IMR-90 (cell line): Measurements from ENCODE around the gene PSTK.

ENCODE experiments used
- BHLHE40 ChIP-seq: fragments of 150-350 bp; IDR thresholded peaks from 2 replicates; pipeline ENCODE4 v1.6.1; 2016; ENCODE audit warnings: mild to moderate bottlenecking, low read depth, low read length
- CEBPB ChIP-seq: IDR thresholded peaks from 2 replicates; pipeline ENCODE4 v1.6.1; 2012; ENCODE audit warnings: low read depth, low read length, improper control_type of control experiment
- CTCF ChIP-seq: conservative IDR thresholded peaks from 2 replicates; pipeline ENCODE4 v1.5.1; 2012; ENCODE audit warnings: mild to moderate bottlenecking, low read depth, low read length, improper control_type of control experiment
- FOS ChIP-seq: fragments of 150-350 bp; IDR thresholded peaks from 2 replicates; pipeline ENCODE4 v1.6.1; 2016; ENCODE audit warnings: low read depth, low read length
- MAFK ChIP-seq: IDR thresholded peaks from 2 replicates; pipeline ENCODE4 v1.6.1; 2012; ENCODE audit warnings: low read depth, low read length, improper control_type of control experiment
- MXI1 ChIP-seq: IDR thresholded peaks from 2 replicates; pipeline ENCODE4 v1.6.1; 2012; ENCODE audit warnings: low read depth, mild to moderate bottlenecking, low read length, moderate library complexity, borderline replicate concordance
- NFE2L2 ChIP-seq: fragments of 150-350 bp; IDR thresholded peaks from 2 replicates; pipeline ENCODE4 v1.6.1; 2016; ENCODE audit warnings: low read depth, mild to moderate bottlenecking, low read length
- POLR2A ChIP-seq: IDR thresholded peaks from 2 replicates; pipeline ENCODE4 v1.6.1; 2012; ENCODE audit warnings: mild to moderate bottlenecking, low read depth, low read length
- RAD21 ChIP-seq: IDR thresholded peaks from 2 replicates; pipeline ENCODE4 v1.6.1; 2012; ENCODE audit warnings: low read length, improper control_type of control experiment
- RCOR1 ChIP-seq: IDR thresholded peaks from 2 replicates; pipeline ENCODE4 v1.6.1; 2012; ENCODE audit warnings: mild to moderate bottlenecking, low read length, improper control_type of control experiment; ENCODE audit not compliant: insufficient replicate concordance
- RFX5 ChIP-seq: IDR thresholded peaks from 2 replicates; pipeline ENCODE4 v1.8.0; 2012; ENCODE audit warnings: low read depth, mild to moderate bottlenecking, low read length, moderate library complexity
- SMC3 ChIP-seq: fragments of 150-350 bp; IDR thresholded peaks from 2 replicates; pipeline ENCODE4 v1.6.1; 2016; ENCODE audit warnings: low read depth, mild to moderate bottlenecking, antibody characterized with exemption, low read length, moderate library complexity
- TF ChIP-seq, protein P1 (sequence below): fragments of 150-350 bp; IDR thresholded peaks from 2 replicates; pipeline ENCODE4 v1.6.1; 2016; ENCODE audit warnings: low read depth, mild to moderate bottlenecking, low read length, moderate library complexity, borderline replicate concordance

DNA sequence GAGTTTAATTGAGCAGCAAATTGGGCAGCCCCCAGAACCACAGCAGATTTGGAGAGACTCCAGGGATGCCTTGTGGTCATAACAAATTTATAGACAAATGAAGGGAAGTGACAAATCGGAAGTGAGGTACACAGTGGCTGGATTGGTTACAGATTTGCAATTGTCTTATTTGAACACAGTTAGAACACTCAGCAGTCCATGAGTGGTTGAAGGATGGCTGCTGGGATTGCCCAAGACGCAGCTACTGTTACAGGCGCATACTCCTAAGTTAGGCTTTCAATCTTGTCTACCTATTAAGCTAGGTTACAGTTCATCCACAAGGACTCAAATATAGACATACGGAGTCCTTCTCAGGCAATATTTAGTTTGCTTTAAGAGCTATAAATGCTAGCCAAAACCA, 36.0 kb downstream of the PSTK start:
- TF ChIP-seq POLR2A (no peak), CTCF (no peak), RAD21 (no peak), MAFK (no peak), RCOR1 (no peak), NFE2L2 (no peak), RFX5 (no peak), FOS (no peak), SMC3 (no peak), CEBPB (no peak), BHLHE40 (no peak), MXI1 (no peak)
- TF ChIP-seq, protein P1, sequence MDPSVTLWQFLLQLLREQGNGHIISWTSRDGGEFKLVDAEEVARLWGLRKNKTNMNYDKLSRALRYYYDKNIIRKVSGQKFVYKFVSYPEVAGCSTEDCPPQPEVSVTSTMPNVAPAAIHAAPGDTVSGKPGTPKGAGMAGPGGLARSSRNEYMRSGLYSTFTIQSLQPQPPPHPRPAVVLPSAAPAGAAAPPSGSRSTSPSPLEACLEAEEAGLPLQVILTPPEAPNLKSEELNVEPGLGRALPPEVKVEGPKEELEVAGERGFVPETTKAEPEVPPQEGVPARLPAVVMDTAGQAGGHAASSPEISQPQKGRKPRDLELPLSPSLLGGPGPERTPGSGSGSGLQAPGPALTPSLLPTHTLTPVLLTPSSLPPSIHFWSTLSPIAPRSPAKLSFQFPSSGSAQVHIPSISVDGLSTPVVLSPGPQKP: no peak
